GM21619 (cell line): Measurements from ENCODE around the gene PAX4.

Experiments
- ATAC-seq: cut with Tn5 transposase; IDR thresholded peaks from one replicate; pipeline ENCODE4 v1.9.1; 2021; ENCODE audit not compliant: unreplicated experiment

The PAX4 gene

GRCh38 chr7:127629268-127629854, 11.4 kb upstream of the PAX4 start:
- peak; percentile 56 for ATAC-seq

- ATAC-seq = no peak
These were observed 10.5 kb upstream of the PAX4 start for GRCh38 chr7:127628445-127628844.

GRCh38 chr7:127625331-127625730, 7.4 kb upstream of the PAX4 start:
- no peak for ATAC-seq

- no peak for ATAC-seq
These were observed 2.7 kb upstream of the PAX4 start for GRCh38 chr7:127620406-127621233.

- ATAC-seq = no peak
These were observed 1.9 kb upstream of the PAX4 start for GRCh38 chr7:127619681-127620405.

GRCh38 chr7:127618775-127619174, 833 bp upstream of the PAX4 start:
- ATAC-seq = no peak

- ATAC-seq = no peak
These were observed 1.2 kb downstream of the PAX4 start for GRCh38 chr7:127616724-127617123.

GRCh38 chr7:127612263-127612662, 5.7 kb downstream of the PAX4 start:
- ATAC-seq = no peak

- ATAC-seq = no peak
These were observed 8.6 kb downstream of the PAX4 start for GRCh38 chr7:127609297-127609696.

- no peak for ATAC-seq
These were observed 9.5 kb downstream of the PAX4 start for GRCh38 chr7:127608446-127608845.

- no peak for ATAC-seq
These were observed 17.1 kb downstream of the PAX4 start for GRCh38 chr7:127600885-127601284.

- no peak for ATAC-seq
These were observed 19.6 kb downstream of the PAX4 start for GRCh38 chr7:127598318-127598717.

- ATAC-seq = no peak
These were observed 22.2 kb downstream of the PAX4 start for GRCh38 chr7:127595737-127596136.

GRCh38 chr7:127594490-127594889, 23.5 kb downstream of the PAX4 start:
- ATAC-seq = no peak

GRCh38 chr7:127592550-127592949, 25.4 kb downstream of the PAX4 start:
- ATAC-seq = no peak

GRCh38 chr7:127591591-127591990, 26.4 kb downstream of the PAX4 start:
- no peak for ATAC-seq

GRCh38 chr7:127591189-127591588, 26.8 kb downstream of the PAX4 start:
- no peak for ATAC-seq

GRCh38 chr7:127589896-127590295, 28.0 kb downstream of the PAX4 start:
- no peak for ATAC-seq

- ATAC-seq = peak; percentile 21
These were observed 29.1 kb downstream of the PAX4 start for GRCh38 chr7:127588697-127589482.

- peak; percentile 64 for ATAC-seq
These were observed 29.8 kb downstream of the PAX4 start, which contains the start of gene ARF5 for GRCh38 chr7:127588019-127588696. TSS of gene ARF5 (plus strand) at chr7:127588411. CDS start at chr7:127588499, 88 bp downstream.

GRCh38 chr7:127587663-127588018, 30.3 kb downstream of the PAX4 start:
- ATAC-seq = no peak
